ENCODE results near the gene ADGRL1.
"Not testable (repeated sequence)": the region's sequence is repeated elsewhere in the genome, so short reads cannot be mapped to it uniquely, and the experiment has no call there.

The ADGRL1 gene

GRCh38 chr19:14217886-14218285 is 11.9 kb upstream of the ADGRL1 start:
- not testable (repeated sequence) for DNase-seq

GRCh38 chr19:14214580-14214979 is 8.6 kb upstream of the ADGRL1 start:
- no peak for DNase-seq

- DNase-seq = not testable (repeated sequence)
Measured at GRCh38 chr19:14210182-14210581, 4.2 kb upstream of the ADGRL1 start.

GRCh38 chr19:14209401-14209800 is 3.4 kb upstream of the ADGRL1 start:
- not testable (repeated sequence) for DNase-seq

GRCh38 chr19:14208496-14208895 is 2.5 kb upstream of the ADGRL1 start:
- DNase-seq = not testable (repeated sequence)

GRCh38 chr19:14207796-14208195 is 1.8 kb upstream of the ADGRL1 start:
- DNase-seq = not testable (repeated sequence)

- peak; percentile 68 for DNase-seq
Measured at GRCh38 chr19:14206737-14207726, 1.1 kb upstream of the ADGRL1 start.

GRCh38 chr19:14206308-14206707 is 339 bp upstream of the ADGRL1 start:
- DNase-seq = not testable (repeated sequence)

GRCh38 chr19:14204676-14205451 is 1.1 kb downstream of the ADGRL1 start:
- DNase-seq = not testable (repeated sequence)

GRCh38 chr19:14204219-14204618 is 1.8 kb downstream of the ADGRL1 start:
- not testable (repeated sequence) for DNase-seq

- DNase-seq = not testable (repeated sequence)
Measured at GRCh38 chr19:14203788-14204187, 2.2 kb downstream of the ADGRL1 start.

GRCh38 chr19:14203177-14203576 is 2.8 kb downstream of the ADGRL1 start:
- DNase-seq = no peak

GRCh38 chr19:14201481-14201880 is 4.5 kb downstream of the ADGRL1 start:
- not testable (repeated sequence) for DNase-seq

GRCh38 chr19:14200147-14200841 is 5.7 kb downstream of the ADGRL1 start:
- DNase-seq = peak; percentile 36

- no peak for DNase-seq
Measured at GRCh38 chr19:14198384-14199376, 7.3 kb downstream of the ADGRL1 start.

- DNase-seq = no peak
Measured at GRCh38 chr19:14197882-14198281, 8.1 kb downstream of the ADGRL1 start.

- DNase-seq = not testable (repeated sequence)
Measured at GRCh38 chr19:14197288-14197687, 8.7 kb downstream of the ADGRL1 start.

GRCh38 chr19:14196105-14196504 is 9.9 kb downstream of the ADGRL1 start:
- peak; percentile 67 for DNase-seq

GRCh38 chr19:14195216-14195615 is 10.8 kb downstream of the ADGRL1 start:
- DNase-seq = not testable (repeated sequence)

- DNase-seq = no peak
Measured at GRCh38 chr19:14189415-14189814, 16.6 kb downstream of the ADGRL1 start.

- not testable (repeated sequence) for DNase-seq
Measured at GRCh38 chr19:14188086-14188485, 17.9 kb downstream of the ADGRL1 start.

- no peak for DNase-seq
Measured at GRCh38 chr19:14187561-14187960, 18.4 kb downstream of the ADGRL1 start.

All from activated CD4-positive, alpha-beta T cell treated with anti-CD3 and anti-CD28 coated beads for 1 hour (primary cell).